Mucosa of gallbladder (tissue), 1 donor: ENCODE results near the gene GPR78. TPM values are rescaled to one million over a fixed set of nuclear protein-coding genes. Genes with fewer than 3 reads are reported as not detected.

Experiments used
- DNase-seq: peaks from one replicate; pipeline ENCODE4 v3.0.0-alpha.2; 2020; ENCODE audit warnings: low spot score
- total RNA-seq: library from RNA; stranded (reverse); gene quantifications from one replicate; pipeline ENCODE4 v1.2.1, GENCODE V29; 2021
- donor health status: DM: no; HTN: no; CAD: no.

GPR78 gene
- total RNA-seq, 1 donor from 2014 or later = 0.29 TPM

DNA sequence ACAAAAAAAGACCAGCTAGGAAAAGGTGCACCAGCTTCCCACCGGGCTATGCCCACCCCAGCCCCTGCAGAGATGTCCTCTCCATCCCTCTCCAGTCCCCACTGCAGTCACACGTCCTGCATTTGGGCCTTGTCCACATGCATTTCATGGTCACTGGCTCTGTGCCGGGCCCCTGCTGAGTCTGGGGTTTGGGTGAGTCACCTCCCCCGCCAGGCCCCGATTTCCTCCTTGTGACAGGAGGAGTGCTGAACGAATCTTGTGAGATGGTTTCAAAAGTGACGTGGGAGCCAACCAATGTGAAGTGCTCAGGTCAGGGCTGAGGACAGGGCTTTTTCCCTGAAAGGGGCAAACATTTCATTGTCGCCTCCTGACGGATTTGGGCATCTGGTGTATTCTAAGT is 19.5 kb downstream of the GPR78 start:
- DNase-seq = no peak

- DNase-seq = no peak
These were observed 20.1 kb downstream of the GPR78 start for GRCh38 chr4:8600266-8600665.

- no peak for DNase-seq
These were observed 20.5 kb downstream of the GPR78 start for GRCh38 chr4:8600686-8601085.

DNA sequence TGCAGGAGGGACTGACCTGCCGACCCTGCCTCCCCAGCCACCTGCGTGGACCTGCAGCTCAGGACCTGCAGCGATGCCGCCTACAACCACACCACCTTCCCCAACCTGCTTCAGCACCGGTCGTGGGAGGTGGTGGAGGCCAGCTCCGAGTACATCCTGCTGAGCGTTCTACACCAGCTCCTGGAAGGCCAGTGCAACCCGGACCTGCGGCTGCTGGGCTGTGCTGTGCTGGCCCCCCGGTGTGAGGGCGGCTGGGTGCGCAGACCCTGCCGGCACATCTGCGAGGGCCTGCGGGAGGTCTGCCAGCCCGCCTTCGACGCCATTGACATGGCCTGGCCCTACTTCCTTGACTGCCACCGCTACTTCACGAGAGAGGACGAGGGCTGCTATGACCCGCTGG is 20.9 kb downstream of the GPR78 start:
- no peak for DNase-seq

DNA sequence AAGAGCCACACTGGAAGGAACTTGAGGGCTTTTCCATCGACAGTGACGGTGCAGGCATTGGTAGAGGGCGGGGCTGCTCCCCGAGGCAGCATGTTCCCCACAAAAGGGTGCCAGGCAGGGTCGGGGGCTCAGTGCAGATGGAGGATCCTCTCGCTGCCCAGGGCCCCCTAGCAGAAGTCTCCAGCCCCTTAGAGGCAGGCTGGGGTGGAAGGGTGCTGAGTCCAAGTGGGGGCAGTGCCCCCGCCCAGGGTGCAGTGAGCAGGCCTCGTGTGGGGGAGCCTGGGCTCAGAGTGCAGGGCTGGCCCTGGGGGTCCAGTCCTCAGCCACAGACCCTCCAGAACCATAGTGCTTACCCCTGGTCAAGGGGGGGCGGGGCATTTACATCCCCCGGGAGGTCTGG is 21.4 kb downstream of the GPR78 start:
- no peak for DNase-seq

DNA sequence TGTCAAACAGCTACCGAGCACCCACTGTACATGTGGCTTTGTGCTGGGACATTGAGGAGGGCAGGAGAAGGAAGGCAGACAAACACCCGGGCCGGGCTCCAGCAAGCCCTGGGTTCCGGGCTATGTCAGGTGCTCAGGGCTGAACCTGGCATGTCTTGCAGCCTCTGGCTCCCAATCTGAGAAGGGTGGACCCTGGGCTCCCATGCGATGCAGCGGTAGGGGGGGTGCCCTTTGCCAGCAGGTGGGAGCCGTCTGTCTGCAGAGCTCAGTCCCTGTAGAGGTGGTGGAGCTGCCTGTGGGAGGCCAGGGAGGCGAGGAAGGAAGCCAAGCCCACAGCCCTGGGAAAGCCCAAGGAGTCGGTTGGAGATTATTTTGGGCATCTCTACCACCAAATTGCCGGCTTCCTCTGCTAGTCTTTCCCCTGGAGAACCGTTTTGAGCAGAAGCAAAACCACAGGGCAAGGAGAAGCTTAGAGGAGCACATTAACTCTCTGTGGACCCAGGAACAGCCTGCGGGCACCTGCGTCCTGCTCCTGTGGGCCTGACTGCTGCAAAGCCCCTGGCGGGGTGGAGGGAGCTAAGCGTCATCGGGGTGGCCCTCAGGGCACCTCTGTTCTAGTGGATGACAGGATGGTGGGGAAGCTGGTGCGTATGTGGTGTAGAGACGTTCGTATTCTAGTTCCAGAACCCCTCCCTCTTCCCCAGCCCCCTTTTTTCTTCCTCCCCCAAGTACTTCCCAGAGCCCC is 22.7 kb downstream of the GPR78 start:
- DNase-seq = no peak

- no peak for DNase-seq
These were observed 23.7 kb downstream of the GPR78 start for GRCh38 chr4:8603931-8604330.

DNA sequence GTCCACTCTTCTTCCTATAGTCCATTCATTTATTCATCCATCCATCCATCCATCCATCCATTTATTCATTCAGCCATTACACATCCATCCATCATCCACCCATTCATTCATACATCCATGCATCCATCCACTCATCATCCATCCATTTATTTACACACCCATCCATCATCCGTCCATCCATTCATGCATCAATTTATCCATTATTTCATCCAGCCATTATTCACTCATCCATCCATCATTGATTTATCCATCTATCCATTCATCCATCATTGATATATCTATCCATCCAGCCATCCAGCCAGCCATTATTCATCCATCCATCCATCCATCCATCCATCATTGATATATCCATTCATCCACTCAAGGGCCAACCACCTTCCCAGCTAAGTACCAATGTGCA is 25.1 kb downstream of the GPR78 start:
- DNase-seq = no peak

- DNase-seq = no peak
These were observed 26.3 kb downstream of the GPR78 start for GRCh38 chr4:8606476-8606875.

- no peak for DNase-seq
These were observed 26.8 kb downstream of the GPR78 start for GRCh38 chr4:8606966-8607365.

- DNase-seq = no peak
These were observed 27.6 kb downstream of the GPR78 start for GRCh38 chr4:8607603-8608481.

DNA sequence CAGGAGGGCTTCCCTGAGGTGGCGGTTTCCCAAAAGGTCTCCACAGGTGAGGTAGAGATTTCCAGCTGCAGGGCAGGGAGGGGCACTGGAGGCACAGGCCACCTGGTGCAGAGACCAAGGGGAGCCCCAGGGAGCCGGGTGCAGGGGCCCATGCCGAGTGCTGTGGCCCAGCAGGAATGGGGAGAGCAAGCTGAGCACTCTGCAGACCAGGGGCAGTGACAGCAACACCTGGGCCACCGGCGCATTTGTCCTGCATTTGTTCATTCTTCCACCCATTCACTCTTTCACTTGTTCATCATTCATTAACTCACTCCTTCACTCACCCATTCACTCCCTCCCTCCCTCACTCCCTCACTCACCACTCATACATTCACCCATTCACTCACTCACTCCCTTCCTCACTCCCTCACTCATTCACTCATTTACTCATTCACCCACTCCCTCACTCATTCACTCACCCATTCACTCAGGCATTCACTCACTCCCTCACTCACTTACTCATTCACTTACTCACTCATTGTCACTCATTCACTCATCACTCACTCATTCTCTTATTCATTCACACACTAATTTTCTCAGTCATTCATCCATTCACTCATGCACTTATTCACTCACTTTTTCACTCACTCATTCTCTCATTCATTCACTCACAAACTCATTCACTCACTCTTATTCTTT is 28.7 kb downstream of the GPR78 start:
- no peak for DNase-seq

DNA sequence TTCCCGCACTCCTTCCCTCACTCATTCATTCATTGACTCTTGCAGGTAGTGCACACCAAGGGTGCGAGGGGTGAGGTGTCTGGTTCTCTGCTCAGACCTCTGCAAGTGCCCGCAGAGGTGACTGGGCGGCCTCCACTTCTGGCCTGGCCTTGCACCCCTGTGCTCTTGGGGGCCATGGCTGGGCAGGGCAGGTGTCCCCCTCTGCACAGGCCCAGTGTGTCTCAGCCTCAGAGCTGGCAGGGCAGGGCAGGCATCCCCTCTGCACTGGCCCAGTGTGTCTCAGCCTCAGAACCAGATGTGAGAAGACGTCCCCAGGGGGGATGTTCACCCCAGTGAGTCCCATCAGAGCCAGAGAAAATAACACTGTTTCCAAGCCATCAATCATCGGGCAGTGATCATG is 29.2 kb downstream of the GPR78 start:
- DNase-seq = no peak

- DNase-seq = no peak
These were observed 29.7 kb downstream of the GPR78 start for GRCh38 chr4:8609824-8610350.

DNA sequence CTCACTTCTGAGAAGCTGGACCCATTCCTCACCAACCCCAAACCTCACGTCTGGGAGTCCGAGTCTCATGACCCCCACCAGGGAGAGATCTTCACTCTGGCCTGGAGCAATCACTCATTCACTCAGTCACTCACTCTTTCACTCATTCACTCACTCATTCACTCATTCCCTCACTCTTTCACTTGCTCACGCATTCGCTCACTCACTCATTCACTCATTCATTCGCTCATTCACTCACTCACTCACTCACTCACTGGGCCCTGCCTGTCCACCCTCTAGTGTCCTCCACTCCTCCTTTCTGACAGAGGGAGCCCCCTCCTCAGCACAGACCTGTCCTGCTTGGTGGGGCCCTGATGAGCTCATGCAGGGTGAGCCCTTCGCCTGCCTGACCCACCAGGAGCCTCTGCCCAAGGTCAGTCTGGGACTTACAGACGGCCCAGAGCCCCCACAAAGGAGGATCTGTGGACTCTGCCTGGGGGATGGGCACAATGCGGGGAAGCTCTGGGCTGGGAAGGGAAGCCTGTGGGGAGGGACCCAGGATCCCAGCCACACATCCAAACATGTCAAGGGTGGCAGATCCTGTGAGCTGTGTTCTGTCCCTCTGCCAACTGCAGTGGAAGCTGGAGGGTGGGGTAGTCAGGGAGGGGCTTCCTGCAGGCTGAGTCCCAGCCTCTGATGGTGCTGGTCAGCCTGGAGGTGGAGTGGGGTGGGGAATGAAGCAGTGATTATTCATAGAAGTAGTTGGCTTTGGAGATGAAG is 30.8 kb downstream of the GPR78 start:
- DNase-seq = no peak

DNA sequence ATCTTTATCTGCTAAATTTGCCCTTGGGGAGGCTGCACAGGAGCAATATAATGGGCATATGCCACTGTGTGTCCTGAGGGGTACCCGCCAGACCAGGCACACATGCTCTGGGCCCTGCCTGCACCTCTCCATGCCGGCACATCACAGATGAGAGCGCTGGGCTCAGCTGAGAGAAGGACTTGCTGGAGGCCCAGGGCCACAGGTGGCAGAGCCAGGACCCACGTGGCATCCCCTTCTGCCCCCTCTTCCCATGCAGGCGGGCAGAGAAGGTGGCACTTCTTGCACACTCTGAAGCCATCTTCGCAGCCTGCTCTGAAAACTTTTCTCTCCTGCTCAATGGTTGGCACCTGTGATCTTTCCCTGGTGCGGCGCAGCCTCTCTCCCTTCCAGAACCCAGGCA is 32.5 kb downstream of the GPR78 start:
- DNase-seq = no peak

DNA sequence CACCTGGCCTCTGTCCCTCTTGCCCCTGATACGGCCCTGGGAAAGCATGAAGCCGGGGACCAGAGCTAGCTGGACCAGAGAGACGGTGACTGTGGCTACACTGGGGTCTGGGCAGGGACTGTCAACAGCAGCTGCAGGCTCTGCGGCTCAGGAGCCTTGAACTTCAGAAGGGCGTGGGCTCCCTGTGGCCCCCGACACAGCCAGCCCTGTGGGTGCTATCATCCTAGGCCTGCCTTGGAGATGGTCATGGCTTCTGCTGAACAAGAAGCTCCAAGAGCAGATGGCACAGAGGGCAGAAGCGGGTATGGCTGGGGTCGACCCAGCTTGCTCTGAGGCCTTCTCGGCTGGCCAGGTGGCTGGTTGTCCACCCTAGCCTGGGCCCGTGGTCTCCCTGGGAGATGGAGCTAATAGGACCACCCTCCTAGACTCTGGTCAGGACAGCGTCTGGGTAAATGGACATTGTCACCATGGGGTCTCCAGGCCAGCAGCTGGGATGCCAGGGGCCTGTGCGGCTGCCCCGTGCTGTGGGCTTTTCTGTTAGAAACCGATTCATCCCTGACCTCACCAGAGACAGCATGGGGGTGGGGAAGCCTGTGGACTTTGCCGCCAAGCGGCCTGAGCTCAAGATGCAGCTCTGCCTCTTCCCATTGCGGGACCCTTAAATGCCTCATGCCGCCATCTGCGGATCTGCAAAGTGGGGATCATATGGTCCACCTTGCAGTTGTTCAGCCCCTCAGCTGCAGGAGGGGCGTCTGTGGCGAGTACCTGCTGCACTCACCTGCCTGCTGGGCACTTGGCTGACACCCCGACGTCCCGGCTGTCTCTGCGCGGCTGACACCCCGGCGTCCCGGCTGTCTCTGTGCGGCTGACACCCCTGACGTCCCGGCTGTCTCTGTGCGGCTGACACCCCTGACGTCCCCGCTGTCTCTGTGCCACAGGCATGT is 33.5 kb downstream of the GPR78 start:
- DNase-seq = no peak

DNA sequence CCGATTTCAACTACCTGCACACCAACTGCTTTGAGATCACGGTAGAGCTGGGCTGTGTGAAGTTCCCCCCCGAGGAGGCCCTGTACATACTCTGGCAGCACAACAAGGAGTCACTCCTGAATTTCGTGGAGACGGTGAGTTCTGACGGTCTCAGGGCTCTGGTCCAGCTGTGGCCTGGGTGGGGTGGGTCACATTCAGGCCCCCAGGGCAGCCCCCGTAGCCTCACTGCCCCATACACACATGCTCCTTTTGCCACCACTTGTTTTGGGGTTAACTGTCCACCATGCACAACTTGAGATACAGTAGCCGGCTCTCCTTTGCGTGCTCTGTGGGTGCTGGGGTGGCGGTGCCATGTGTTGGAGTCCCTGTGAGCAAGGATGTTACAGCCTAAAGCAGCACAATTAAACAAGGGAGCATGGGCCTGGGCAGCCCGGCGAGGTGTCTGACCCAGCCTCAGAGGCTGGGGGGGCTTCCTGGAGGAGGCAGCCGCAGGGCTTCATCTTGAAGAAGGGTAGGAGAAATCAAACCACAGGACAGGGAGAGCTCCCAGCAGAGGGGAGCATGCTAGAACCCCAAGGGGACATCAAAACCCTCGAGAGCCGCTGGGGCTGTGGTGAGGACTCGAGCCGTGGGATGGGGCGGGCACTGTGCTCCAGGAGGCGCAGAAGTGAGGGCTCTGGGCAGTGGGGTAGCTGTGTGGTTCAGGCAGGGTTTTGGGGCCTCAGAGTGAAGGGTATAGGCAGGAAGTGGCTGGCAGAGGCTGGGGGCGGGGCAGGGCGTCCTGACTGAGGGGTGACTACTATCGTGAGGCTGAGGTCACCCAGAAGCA is 34.4 kb downstream of the GPR78 start:
- DNase-seq = no peak

DNA sequence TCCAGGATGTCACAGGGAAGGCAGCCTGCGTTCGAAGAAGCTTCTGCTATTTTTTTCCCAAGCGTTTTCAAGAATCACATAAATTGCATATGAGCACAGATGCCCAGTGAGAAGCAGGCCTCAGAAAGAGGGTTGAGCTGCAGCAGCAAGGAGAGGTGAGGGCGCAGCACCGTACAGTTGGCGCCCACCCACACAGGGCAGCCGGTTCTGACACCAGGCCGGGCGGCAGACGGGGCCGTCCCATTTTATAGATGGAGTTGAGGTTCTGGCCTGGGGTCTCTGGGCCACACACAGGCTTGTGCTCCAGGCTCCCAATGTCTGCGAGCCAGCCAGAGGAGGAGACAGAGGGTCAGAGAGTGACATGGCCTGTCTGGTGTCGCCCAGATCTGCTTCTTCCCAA is 35.2 kb downstream of the GPR78 start:
- no peak for DNase-seq
